Fibroblast of pulmonary artery (primary cell): ENCODE data around the gene RSRP1.

Source experiments
- DNase-seq: peaks from one replicate; pipeline ENCODE4 v3.0.0-alpha.2; 2010; ENCODE audit warnings: low read depth
- H3K4me3 ChIP-seq: replicated peaks from 2 replicates; pipeline ENCODE4 v1.5.1; 2011; ENCODE audit warnings: low read depth, mild to moderate bottlenecking, control low read depth, low read length, moderate library complexity
- TF ChIP-seq, protein P1 (sequence below): IDR thresholded peaks from 2 replicates; pipeline ENCODE4 v1.5.1; 2011; ENCODE audit warnings: mild to moderate bottlenecking, control low read depth, low read length, inconsistent platforms; ENCODE audit errors: missing control alignments

RSRP1 gene

DNA sequence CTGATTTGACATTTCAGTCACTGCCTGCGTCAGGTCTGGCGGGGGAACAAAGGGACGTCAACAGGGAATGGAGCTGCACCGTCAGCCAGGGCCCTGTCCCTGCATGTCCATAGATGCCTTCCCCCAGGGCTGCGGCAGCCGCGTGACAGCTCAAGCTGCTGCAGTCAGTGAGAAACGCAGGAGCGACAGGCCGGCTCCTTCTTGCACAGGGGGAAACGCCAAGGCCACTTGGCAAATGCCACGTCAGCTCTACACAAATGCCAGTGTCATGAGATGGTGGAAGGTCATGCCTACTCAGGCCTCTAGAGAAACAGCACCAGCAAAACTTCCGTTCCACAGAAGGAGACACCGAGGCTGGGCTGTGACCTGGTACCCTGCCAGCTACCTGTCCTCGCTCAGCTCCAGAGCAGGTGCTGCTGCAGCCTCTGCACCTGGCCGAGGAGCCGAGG is 52.7 kb downstream of the RSRP1 start:
- no peak overlapping the region for H3K4me3 ChIP-seq
- TF ChIP-seq, protein P1, sequence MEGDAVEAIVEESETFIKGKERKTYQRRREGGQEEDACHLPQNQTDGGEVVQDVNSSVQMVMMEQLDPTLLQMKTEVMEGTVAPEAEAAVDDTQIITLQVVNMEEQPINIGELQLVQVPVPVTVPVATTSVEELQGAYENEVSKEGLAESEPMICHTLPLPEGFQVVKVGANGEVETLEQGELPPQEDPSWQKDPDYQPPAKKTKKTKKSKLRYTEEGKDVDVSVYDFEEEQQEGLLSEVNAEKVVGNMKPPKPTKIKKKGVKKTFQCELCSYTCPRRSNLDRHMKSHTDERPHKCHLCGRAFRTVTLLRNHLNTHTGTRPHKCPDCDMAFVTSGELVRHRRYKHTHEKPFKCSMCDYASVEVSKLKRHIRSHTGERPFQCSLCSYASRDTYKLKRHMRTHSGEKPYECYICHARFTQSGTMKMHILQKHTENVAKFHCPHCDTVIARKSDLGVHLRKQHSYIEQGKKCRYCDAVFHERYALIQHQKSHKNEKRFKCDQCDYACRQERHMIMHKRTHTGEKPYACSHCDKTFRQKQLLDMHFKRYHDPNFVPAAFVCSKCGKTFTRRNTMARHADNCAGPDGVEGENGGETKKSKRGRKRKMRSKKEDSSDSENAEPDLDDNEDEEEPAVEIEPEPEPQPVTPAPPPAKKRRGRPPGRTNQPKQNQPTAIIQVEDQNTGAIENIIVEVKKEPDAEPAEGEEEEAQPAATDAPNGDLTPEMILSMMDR, result no peak
- no peak for DNase-seq

DNA sequence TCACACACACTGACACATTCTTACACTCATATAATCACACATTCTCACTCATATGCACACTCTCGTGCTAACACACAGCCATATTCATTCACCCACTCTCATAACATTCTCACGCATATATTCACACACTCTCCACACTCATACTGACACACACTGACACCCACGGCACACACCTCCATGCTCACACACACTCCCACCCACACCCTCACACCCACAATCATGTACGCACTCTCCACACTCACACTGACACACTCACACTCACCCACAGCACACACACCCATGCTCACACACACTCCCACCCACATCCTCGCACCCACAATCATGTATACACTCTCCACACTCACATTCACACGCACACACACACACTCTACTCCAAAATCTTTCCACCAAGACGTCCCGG is 53.2 kb downstream of the RSRP1 start:
- TF ChIP-seq, protein P1, result no peak
- no peak for DNase-seq
- H3K4me3 ChIP-seq, result no peak overlapping the region

DNA sequence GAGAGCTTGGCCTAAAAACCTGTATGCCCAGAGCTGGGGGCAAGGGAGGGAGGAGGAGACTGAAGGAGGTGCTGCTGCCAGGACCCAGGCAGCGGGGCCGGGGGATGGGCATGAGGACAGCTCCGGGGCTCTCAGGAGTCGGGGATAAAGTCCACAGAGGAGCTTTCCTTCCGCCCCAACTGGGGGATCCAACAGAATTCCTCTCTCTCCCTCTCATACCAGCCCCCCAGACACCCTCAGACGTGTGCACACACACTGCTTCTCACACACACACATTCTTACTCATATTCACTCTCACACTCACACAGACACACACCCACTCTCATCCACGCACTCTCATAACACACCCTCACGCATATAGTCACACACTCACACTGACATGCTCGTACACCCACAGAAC is 54.0 kb downstream of the RSRP1 start:
- no peak for DNase-seq
- TF ChIP-seq, protein P1, result no peak
- H3K4me3 ChIP-seq, result no peak overlapping the region
